NOMO-1 treated with dmso at 0.1 percent for 144 hours (cell line): ENCODE results near the gene FAM200C.

Experiments
- DNase-seq: peaks from one replicate; lab custom pipeline; 2025; ENCODE audit not compliant: unreplicated experiment; lab: John Stamatoyannopoulos, UW

FAM200C gene

DNA sequence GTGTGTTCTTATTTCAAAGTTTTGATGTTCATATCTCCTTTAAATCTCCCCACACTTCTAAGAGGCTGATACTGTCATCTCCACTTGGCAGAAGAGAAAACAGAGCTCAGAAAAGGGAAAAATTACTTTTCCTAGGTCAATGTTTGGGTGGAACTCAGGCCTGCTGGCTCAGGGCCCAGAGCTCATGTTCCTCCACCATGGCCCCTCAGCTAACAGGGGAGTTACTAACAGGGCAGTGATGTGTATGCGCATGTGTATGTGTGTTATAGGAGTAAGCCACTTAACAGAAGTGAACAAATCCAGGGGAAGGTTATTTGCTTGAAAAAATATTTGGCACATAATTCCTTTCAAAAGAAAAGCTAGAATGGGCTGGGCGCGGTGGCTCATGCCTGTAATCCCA is 32.0 kb downstream of the FAM200C start:
- DNase-seq, result no peak

DNA sequence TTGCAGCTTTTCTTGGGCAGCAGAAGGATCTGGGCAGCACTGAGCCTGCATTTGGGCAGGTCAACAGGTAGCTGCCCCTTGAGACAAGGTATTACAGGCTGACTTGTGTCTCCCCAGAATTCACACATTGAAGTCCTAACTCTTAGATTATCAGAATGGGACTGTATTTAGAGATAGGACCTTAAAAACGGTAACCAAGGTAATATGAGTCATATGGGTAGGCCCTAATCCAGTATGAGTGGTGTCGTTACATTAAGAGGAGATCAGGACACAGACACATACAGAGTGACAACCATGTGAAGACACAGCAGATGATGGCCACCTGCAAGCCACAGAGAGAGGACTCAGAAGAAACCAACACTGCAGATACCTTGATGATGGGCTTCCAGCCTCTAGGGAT is 32.6 kb downstream of the FAM200C start:
- no peak for DNase-seq

GRCh38 chr5:160366230-160366629 is 33.6 kb downstream of the FAM200C start:
- no peak for DNase-seq

DNA sequence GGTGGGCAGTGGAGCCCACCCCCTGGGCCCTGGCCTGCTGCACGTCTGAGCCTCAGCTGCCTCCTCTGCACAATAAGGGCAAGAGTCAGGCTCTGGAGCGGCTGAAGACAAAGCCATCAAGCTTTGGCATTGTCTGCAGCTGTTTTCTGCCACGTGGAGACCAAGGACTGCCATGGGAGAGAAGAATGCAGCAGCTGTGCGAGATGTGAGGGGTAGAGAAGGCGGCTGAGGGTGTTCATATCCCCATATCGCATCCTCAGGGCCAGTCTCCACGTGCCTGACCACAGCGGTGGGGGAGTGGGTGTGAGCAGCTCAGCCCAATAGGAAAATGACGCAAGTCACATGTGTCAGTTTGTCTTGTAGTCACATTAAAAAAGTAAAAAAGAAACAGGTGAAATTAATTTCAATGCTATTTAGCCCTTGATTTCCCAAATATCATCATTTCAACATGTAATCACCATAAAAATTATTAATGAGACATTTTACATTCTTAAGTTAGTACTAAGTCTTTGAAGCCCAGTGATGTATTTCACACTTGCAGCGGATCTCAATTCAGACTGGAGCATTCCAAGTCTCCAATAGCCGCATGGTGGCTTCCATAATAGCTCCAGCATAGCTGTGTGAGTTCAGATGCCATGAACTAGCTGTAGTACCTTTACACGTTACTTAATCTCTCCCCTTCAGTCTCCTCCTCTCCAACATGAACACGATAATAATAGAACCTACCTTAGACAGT is 36.0 kb downstream of the FAM200C start:
- no peak for DNase-seq

GRCh38 chr5:160363211-160363610 is 36.6 kb downstream of the FAM200C start:
- no peak for DNase-seq

DNA sequence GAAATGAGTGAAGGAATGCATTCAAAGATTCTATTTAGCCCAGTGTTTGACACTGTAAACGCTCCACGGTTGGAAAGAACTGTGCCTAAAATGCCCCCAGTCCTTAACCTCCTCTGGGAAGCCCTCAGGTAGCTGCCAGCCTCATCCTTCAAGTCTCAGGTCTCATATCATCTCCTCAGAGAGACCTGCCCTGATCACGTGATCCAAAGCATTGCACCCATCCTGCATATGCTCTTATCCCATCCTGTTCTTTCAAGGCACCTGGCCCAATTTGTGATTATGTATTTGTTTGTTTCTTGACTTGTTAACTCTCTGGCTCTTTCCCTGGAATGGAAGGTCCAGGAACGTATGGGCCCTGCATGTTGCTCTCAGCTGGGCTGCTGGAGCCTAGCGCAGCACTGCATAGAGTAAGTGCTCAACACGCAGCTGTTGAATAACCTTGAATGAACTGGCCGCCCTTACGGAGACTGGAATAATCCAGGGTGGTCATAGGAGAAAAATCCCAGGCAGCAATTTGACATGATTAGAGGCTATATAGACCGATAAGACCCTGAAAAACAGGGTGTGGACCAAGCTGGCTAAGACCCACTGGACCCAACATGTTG is 38.1 kb downstream of the FAM200C start:
- no peak for DNase-seq

DNA sequence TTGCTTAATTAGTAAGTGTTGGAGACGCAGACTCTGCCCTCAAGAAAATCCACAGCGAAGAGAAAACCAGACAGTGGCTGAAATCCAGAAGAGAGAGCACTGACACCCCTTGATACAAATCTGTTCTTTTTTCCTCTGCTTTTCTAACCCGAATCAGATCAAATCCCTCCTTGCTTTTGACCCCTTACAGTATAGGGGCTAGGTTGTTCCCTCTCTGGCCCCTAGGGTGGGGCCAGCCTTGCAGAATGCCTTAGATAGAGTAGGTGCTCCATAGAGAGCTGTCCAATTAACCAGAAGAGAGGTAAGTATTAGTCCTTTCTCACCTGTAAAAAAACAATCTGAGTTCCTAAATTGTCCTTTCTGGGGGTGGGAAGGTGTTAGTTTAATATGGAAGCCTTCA is 39.5 kb downstream of the FAM200C start:
- DNase-seq, result no peak

DNA sequence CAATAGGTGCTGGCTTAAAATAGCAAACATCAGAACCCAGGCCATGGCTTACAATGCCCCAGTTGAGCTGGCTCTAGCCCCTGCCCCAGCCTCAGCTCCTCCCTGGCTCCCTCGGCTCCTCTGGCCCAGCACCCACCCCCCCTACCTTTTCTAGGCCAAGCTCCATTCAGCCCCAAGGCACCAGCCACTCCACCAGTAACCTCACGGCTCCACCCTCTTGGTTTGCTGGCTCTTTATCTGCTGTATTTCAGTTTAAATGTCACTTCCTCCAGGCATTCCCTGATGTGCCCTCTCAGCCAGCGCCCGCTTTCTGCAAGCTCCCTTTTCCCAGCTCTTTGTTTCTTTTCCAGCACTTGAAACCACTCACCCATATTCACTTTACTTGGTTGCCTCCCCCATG is 40.0 kb downstream of the FAM200C start:
- DNase-seq, result no peak

DNA sequence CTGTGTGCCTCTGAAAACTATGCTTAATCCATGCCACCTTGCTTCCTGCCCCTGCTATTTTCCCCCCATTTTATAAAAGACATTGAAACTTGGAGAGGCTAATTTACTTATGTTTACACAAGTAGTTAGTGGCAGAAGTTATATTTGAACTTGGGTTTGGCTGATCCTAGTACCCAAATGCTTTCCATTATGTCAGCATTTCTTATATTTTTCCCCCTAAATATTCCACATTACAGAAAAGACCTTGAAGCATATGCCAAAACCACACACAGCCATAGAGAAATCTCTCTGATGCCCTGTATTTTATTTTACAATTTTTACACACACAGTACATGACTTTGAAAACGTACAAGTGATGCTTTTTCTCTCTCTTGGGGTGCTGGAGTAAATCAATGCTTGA is 40.6 kb downstream of the FAM200C start:
- DNase-seq, result no peak

DNA sequence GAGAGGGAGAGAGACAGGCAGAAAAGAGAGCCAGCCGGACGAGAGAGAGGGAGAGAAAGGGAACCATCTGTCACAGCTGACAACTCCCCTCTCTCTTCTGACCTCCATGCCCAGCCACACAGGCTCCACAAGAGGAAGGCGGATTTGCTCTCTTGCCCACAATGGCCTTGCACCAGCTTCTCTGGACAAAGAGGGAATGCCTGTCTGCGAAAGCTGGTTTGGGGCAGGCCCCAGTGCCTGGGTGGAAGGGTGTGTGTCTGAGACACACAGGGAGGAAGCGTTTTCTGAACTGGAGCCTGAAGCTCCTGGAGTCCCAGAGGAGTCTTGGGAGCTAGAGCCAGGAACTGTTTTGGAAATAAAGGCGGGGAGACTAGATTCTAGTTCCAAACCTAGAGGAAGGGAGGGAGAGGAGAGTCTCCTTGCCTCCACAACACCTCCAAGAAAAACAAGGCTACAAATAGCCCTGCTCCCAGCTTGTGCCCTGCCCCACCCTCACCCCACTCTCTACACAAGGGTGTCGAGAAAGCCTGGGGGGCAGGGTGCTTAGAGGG is 41.9 kb downstream of the FAM200C start:
- no peak for DNase-seq

- no peak for DNase-seq
Observed at GRCh38 chr5:160357394-160357793, 42.5 kb downstream of the FAM200C start.

- no peak for DNase-seq
Observed at GRCh38 chr5:160356550-160357347, 43.1 kb downstream of the FAM200C start.

DNA sequence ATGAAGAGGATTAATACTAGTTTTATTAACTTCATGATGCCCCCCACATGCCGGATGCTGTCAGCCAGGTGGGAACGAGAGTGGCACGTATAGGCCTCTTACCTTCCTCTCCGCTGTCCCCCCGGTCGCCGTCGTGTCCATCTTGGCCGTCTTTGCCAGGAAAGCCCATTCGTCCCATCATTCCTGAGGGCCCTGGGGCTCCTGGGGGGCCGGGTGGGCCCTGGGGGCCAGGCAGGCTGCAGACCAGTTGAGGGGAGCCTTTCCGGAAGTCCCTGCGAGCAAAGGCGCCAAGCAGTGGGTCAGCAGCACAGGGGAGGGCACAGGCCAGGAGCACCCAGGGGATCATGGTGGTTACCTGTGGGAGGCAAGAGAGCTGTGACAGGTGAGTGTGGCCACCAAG is 45.2 kb downstream of the FAM200C start:
- DNase-seq, result no peak

DNA sequence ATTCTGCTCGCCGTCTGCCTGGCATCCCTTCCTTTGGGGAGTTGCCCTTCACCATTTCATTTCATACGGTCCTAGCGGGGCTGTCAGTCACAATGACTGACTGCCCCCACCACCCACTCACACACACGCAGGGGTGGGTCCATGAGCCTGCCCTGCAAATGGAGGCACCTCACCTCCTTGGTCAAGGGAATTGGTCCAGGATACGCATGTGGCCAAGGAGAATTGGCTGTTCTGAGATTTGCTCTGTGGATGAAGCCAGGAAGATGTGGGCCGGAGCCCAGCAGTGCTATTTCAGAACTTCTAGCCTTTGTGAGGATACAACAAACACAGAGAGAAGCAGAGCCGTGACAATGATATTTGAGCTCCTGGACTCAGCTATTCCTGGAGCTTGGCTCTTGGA is 46.5 kb downstream of the FAM200C start:
- no peak for DNase-seq

DNA sequence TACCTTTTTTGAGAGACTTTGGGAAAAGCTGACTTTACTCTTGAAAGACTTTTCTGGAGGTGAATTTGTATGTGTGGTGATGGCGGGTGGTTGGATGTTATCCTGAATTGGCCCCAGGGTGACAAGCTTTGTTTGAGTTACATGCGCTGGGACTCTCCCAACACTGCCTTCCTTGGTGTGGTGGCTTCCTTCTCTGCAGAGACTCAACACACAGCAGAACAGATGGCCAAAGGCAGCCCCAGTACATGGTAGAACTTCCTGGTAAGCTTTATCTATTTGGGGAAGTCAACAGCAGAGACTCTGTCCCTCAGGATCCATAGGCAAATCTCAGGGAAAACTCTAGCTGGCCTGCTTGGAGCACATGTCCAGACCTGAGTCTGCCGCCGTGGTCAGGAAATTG is 47.5 kb downstream of the FAM200C start:
- no peak for DNase-seq

GRCh38 chr5:160349935-160350303 is 49.9 kb downstream of the FAM200C start:
- DNase-seq, result no peak

DNA sequence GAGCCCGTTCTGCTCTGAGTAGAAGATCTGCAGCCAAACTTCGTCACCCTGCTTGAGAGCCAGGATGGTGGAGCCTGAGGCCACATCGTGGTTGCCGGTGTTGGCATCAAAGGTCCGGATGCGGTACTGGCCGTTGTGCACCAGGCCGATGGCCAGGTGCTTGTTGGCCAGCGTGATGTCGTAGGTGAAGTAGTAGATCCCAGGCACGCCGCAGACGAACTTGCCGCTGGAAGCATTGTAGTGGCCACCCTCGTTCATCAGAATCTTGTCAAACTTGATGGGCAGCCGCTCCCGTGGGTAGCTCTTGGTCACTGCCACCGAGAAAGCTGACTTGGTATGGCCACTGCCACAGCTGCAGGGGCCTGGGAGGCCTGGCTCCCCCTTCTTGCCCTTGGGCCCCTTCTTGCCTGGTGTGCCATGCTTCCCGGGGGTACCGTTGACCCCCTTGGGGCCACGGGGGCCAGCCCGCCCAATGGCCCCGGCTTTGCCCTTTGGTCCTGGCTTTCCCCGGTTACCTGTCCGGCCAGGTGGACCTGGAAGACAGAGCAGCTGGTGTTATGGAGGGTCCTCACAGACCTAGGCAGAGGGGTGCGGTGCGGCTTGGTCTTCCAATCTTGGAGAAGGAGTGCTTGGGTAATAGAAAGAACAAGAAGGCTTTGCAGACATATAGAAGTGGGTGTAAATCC is 50.5 kb downstream of the FAM200C start:
- DNase-seq, result no peak

DNA sequence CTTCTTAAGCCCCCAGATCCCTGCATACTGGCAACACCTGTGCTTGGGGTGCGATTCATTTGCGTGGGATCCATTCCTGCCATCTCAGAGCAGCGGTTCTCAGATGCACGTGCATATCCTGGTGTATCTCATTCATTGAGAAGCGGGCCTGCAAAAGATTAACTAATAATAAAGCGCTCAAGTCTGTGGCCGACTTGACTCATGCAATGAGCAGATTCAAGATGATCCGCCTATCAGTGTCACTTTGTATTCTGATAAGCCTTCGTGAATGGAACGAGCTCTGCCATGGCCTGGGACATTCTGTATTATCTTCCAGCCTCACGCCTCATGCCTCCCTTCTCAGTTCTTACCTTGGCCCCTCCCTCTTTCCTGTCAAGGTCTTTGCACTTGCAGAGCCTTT is 51.8 kb downstream of the FAM200C start:
- no peak for DNase-seq

GRCh38 chr5:160347448-160347847 is 52.4 kb downstream of the FAM200C start:
- DNase-seq, result no peak
